GM18951 (cell line): ENCODE data around the gene FKBP4.
"Not testable (repeated sequence)": the region's sequence is repeated elsewhere in the genome, so short reads cannot be mapped to it uniquely, and the experiment has no call there.

Experiments
- POLR2A ChIP-seq: IDR thresholded peaks from 4 replicates; pipeline ENCODE4 v1.6.1; 2011; ENCODE audit warnings: mild to moderate bottlenecking; ENCODE audit not compliant: insufficient read length, insufficient read depth; ENCODE audit errors: extremely low read depth
- in situ Hi-C: fragments of 300-500 bp; cut with MboI; formaldehyde crosslinking; loops from one replicate; pipeline ENCODE4 v1.12.0; 2022; ENCODE audit warnings: low sequenced_read_pairs, mixed read lengths, inconsistent platforms; ENCODE audit not compliant: unreplicated experiment

The FKBP4 gene

GRCh38 chr12:2768224-2768961 is 26.4 kb upstream of the FKBP4 start:
- in situ Hi-C loops = no loop called here

GRCh38 chr12:2769866-2770533 is 24.8 kb upstream of the FKBP4 start:
- in situ Hi-C loops = no loop called here

More at GRCh38 chr12:2768224-2768961, 26.4 kb upstream of the FKBP4 start:
- TF ChIP-seq POLR2A = no peak

GRCh38 chr12:2770544-2770943 is 24.2 kb upstream of the FKBP4 start:
- in situ Hi-C loops = not testable (repeated sequence)

More at GRCh38 chr12:2769866-2770533, 24.8 kb upstream of the FKBP4 start:
- TF ChIP-seq POLR2A = no peak

DNA sequence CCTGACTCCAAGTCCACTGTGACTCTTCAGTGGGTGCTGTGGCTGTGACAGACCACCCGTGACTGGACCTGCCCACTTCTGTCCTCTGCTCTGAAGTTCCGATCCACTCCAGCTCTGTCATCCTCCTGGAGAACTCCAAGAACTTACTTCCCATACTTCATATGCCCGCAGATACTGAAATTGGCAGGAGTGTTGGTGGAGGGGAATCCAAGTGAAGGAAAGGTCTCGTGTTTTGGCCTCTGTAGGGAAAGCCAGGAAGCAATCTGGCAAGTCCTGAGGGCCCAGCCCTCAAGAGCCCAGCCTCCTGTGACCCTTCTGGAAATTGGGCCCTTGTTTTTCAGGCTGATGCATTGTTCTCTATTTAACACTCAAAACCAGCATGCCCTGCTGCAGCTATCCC is 22.4 kb upstream of the FKBP4 start:
- TF ChIP-seq POLR2A = no peak

DNA sequence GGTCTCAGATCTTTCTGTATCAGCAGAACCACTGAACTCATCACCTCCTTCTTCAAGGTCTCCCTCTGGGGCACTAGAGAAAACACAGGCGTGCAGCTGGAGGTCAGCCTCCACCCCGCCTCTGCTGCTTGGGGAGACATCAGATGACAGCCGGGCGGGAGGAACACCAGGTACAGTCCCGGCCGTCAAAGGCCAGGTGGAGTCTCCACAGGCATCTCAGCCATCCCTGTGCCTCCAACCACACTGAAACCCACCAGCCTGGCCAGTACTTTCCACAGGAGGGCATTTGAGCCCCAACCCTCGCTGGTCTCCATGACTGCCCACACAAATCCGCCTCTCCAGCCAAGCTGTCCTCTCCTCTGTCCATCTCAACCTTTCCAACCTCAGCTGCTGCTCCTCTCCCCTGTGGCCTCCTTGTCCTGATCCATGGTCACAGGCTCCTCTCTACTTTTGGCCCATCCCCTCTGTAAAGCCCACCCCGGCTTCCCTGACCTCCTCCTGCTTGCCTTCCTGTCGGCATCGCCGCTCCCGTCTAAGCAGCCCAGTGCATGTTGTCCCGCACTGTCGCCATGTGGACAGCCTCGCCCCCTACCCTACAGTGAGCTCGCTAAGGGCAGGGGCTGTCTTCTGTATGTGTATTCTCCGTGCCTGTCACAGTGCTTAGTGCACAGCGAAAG is 21.4 kb upstream of the FKBP4 start:
- no peak for TF ChIP-seq POLR2A
- in situ Hi-C loops = no loop called here

More for the DNA sequence above, 22.4 kb upstream of the FKBP4 start:
- in situ Hi-C loops = no loop called here

DNA sequence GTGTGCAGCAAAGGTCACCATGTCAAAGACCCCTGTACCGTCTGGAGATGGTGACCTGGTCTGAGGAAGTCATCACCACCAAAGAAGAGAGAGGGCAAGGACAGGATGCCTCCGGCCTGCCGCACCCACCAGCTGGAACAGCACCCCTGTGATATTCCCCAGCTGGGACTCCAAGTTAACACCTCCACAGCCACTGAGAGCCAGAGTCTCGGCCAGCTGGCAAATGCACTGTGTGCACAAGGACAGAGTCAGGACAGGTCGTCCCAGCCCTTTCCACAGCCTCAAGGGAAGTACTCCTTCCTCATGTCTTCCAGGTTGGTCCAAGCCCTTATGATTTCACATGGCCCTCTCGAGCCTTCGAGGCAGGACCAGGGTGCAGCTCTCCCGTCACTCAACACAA is 19.3 kb upstream of the FKBP4 start:
- in situ Hi-C loops = no loop called here
- TF ChIP-seq POLR2A = no peak

DNA sequence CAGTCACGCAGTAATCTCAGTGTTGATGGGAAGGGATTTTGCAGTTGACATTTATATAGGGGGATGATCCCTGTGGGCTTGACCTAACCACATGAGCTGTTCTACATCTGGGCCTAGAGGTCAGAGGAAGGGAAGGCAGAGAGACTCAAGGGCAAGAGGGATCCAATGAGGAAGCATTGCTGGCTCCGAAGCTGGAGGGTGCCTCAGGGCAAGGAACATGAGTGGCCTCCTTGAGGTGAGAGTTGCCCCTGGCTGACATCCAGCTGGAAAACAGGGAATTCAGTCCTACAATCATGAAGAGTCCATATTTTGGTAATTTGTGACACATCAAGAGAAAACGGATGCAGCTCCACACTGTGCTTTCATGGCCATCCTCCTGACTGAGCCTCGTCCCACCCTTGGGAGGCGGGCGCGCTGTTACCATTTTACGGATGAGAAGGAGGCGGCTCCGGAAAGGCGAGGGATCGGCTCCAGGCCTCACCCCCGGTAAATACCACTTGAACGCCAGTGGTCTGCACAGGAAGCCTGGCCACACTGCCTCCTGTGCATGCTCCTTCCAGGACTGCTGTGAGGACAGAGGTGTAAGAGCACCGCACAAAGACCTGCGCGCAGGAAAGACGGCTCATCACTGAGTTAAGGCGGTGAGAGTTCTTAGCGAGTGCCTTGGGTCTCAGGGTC is 18.5 kb upstream of the FKBP4 start:
- in situ Hi-C loops = no loop called here

GRCh38 chr12:2779281-2779680 is 15.5 kb upstream of the FKBP4 start:
- no peak for TF ChIP-seq POLR2A
- in situ Hi-C loops = no loop called here

More for the DNA sequence above, 18.5 kb upstream of the FKBP4 start:
- no peak for TF ChIP-seq POLR2A

- TF ChIP-seq POLR2A = no peak
- in situ Hi-C loops = no loop called here
Measured at GRCh38 chr12:2783936-2784600, 10.7 kb upstream of the FKBP4 start.

DNA sequence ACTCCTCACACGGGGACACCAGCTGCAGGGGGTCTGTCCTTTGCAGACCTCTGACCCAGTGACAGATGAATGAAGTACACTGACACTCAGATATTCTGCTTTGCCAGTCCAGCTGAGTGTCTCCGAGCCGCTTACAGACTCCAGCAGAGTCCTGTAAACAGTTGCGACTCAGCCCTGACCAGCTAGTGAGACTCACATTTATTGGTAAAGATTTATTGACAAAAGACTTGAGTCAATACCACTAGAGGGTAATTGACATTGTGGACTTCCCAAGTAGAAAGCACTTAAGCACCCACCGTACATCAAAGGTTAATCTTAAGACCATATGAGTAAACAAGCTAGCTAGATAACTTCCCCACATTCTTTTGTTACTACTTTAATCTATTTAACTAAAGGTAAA is 9.8 kb upstream of the FKBP4 start:
- in situ Hi-C loops = no loop called here
- TF ChIP-seq POLR2A = no peak

DNA sequence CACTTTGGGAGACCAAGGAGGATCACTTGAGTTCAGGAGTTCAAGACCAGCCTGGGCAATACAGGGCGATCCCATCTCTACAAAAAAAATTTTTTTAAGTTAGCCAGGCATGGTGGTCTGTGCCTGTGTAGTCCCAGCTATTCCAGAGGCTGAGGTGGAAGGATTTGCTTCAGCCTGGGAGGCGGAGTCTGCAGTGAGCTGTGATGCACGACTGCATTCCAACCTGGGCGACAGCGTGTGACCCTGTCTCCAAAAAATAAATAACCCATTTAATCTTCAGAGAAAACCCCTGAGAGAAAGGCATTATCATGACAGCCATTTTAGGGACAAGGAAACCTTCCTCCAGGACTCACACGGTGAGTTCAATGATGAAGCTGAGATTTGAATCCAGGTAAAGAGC is 3.7 kb upstream of the FKBP4 start:
- no peak for TF ChIP-seq POLR2A
- in situ Hi-C loops = no loop called here

DNA sequence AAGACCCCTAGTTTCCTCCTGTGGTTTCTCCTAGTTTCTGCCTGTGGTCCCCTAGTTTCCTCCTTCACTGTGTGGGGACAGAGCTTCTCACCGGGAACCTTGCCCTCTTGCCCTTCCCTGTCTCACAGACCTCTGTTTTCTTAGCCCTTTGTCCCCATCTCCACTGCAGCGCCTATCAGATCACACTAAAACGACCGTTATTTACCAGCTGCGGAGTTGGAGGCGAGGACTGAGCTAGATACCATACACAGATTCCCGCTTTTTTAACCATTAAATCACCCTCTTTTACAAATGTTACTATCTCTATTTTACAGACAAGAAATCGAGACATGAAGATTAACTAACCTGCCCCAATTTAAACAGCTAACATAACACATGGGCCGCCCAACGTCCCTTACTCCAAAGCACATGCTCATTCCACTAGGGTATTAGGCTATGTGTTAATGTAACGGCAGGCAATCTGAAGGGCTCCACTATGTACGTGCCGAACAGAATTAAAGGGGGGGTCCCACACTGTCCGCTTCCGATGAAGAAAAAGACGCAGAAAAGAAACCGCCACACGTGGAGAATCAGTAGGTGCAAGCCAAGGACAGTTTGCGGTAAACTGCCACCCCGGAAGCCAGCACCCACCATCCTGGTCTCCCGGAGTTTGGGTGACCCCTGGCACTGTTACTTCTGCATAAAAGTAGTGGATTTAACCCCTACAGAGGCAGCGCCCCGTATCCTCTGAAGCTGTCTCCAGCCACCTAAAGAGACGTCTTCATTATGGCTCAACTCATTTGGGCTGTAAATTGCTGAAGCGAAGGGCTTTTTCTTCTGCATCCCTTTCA is 1.9 kb upstream of the FKBP4 start:
- in situ Hi-C loops = no loop called here

GRCh38 chr12:2793561-2793960 is 1.2 kb upstream of the FKBP4 start:
- TF ChIP-seq POLR2A = no peak
- in situ Hi-C loops = no loop called here

More for the DNA sequence above, 1.9 kb upstream of the FKBP4 start:
- no peak for TF ChIP-seq POLR2A
